ENCODE measurements around the gene CDK1. TPM values are rescaled to one million over a fixed set of nuclear protein-coding genes. Genes with fewer than 3 reads are reported as not detected.

CDK1 gene
- total and polyA plus RNA-seq, 7 experiments from 2014 or later, result 0.15 to 90.7 (median 1.1) TPM

DNA sequence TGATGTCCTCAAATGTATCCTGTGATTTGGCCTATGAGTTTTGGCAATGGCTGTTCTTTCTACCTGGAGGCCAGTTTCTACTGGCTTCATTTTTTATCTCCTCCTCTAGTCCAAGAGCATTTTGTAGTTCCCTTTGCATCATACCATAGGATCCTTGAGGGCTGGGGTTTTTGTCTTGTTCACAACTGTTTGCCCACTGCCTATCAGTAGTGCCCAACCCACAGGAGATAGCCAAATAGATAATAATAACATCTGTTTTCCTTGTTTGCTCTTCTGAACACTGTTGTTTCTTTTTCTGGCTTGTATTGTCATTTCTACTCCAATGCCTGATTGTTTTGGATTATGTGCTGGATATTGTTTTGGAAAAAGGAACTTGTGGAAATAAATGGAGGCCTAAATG, 3.4 kb downstream of the CDK1 start:
- CTCF ChIA-PET, result no interaction called here

DNA sequence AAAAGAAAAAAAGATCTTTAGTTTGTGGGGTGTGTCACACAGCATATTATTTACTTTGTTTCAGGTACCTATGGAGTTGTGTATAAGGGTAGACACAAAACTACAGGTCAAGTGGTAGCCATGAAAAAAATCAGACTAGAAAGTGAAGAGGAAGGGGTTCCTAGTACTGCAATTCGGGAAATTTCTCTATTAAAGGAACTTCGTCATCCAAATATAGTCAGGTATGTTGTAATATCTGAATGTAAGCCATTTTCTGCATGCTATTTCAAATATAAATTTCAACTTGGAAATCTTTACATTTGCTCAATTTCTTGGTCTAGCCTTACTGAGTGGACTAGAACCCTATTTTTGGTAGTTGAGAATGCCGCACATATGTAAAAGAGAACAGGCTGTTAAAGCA, 6.4 kb downstream of the CDK1 start:
- peaks cover 0 to 38% (median 0%) of the 10 kb centered on the region in 5 donors for H3K36me3 Mint-ChIP-seq
- H3K4me3 Mint-ChIP-seq, result peak overlapping the region in 1 of 10 donors; percentile 3
- no peak overlapping the region for H3K27ac ChIP-seq (ENCODE audit: low read depth, low read length)
- H3K9me3 Mint-ChIP-seq, result no peaks in the 10 kb centered on the region
- peaks cover 0 to 85% (median 9%) of the 10 kb centered on the region in 7 donors for H3K4me1 Mint-ChIP-seq
- H3K4me3 ChIP-seq (ENCODE audit: low read length), result no peak overlapping the region
- H3K9me3 ChIP-seq (ENCODE audit: control insufficient read depth in 2 of 3, low read length in 3 of 3), result no peaks in the 10 kb centered on the region
- H3K27me3 Mint-ChIP-seq, result no peaks in the 10 kb centered on the region
- H3K27ac Mint-ChIP-seq, result peak overlapping the region in 1 of 9 donors; percentile 80
- CTCF ChIA-PET, result no interaction called here
- H3K27me3 ChIP-seq (ENCODE audit: control insufficient read depth in 2 of 2, insufficient read depth in 2 of 2, low read length in 2 of 2), result no peaks in the 10 kb centered on the region
- no peak for ATAC-seq
- POLR2A ChIA-PET, result no interaction called here
- peaks cover 0 to 7% of the 10 kb centered on the region in 2 donors for H3K4me1 ChIP-seq (ENCODE audit: control insufficient read depth in 2 of 2, insufficient read depth in 2 of 2, low read length in 2 of 2)
- intact Hi-C loops (cut with micrococcal nuclease), result no loop called here
- H3K36me3 ChIP-seq (ENCODE audit: control insufficient read depth in 2 of 3, insufficient read depth in 3 of 3, low read length in 3 of 3), result no peaks in the 10 kb centered on the region
- DNase-seq, result no peak

More for the DNA sequence above, 3.4 kb downstream of the CDK1 start:
- Histone ChIP-seq H3K4me3 (ENCODE audit: low read length) (no peak overlapping the region), H3K27me3 (ENCODE audit: control insufficient read depth in 2 of 2, insufficient read depth in 2 of 2, low read length in 2 of 2) (no peaks in the 10 kb centered on the region), H3K9me3 (ENCODE audit: control insufficient read depth in 2 of 3, low read length in 3 of 3) (no peaks in the 10 kb centered on the region), H3K27ac (ENCODE audit: low read depth, low read length) (no peak overlapping the region), H3K36me3 (ENCODE audit: control insufficient read depth in 2 of 3, insufficient read depth in 3 of 3, low read length in 3 of 3) (no peaks in the 10 kb centered on the region), H3K4me1 (ENCODE audit: control insufficient read depth in 2 of 2, insufficient read depth in 2 of 2, low read length in 2 of 2) (no peaks in the 10 kb centered on the region)
- Mint-ChIP-seq H3K36me3 (peaks cover 0 to 22% (median 0%) of the 10 kb centered on the region in 5 donors), H3K9me3 (no peaks in the 10 kb centered on the region), H3K4me1 (peaks cover 6 to 68% (median 15%) of the 10 kb centered on the region in 7 donors), H3K4me3 (peak overlapping the region in 1 of 10 donors; percentile 76), H3K27ac (peak overlapping the region in 1 of 9 donors; percentile 79), H3K27me3 (peaks cover 0 to 3% (median 0%) of the 10 kb centered on the region in 5 donors)
- no peak for DNase-seq
- no peak for ATAC-seq
- POLR2A ChIA-PET, result no interaction called here
- intact Hi-C loops (cut with micrococcal nuclease), result no loop called here

DNA sequence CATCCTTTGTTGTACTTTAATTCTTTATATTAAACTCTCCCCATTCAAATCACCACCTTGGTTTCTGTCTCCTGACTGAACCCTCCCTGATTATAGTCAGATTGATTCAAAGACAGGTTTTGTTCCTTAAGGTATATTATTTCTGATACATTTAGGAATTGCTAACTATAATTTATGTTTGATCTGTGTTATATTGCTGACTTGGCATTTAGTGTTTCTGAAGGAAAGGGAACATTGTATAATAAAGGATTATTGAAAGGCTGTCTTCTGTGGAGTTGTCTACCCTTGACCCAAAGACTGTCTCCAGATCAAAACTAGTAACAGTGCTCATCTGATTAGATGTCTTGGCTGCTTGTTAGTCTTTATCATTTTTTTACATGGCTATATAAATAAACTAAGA, 10.3 kb downstream of the CDK1 start:
- no peak overlapping the region for H3K27ac ChIP-seq (ENCODE audit: low read depth, low read length)
- no peaks in the 10 kb centered on the region for H3K27me3 ChIP-seq (ENCODE audit: control insufficient read depth in 2 of 2, insufficient read depth in 2 of 2, low read length in 2 of 2)
- DNase-seq (no peak), ATAC-seq (no peak)
- H3K36me3 ChIP-seq (ENCODE audit: control insufficient read depth in 2 of 3, insufficient read depth in 3 of 3, low read length in 3 of 3), result no peaks in the 10 kb centered on the region
- ChIA-PET CTCF (no interaction called here), POLR2A (no interaction called here)
- H3K36me3 Mint-ChIP-seq, result peaks cover 0 to 52% (median 0%) of the 10 kb centered on the region in 5 donors
- H3K4me3 ChIP-seq (ENCODE audit: low read length), result no peak overlapping the region
- peaks cover 0 to 79% (median 5%) of the 10 kb centered on the region in 7 donors for H3K4me1 Mint-ChIP-seq
- no peaks in the 10 kb centered on the region for H3K27me3 Mint-ChIP-seq
- H3K9me3 Mint-ChIP-seq, result no peaks in the 10 kb centered on the region
- no peaks in the 10 kb centered on the region for H3K9me3 ChIP-seq (ENCODE audit: control insufficient read depth in 2 of 3, low read length in 3 of 3)
- H3K4me3 Mint-ChIP-seq, result peak overlapping the region in 1 of 10 donors; percentile 49
- intact Hi-C loops (cut with micrococcal nuclease), result no loop called here
- peak overlapping the region in 1 of 9 donors; percentile 64 for H3K27ac Mint-ChIP-seq
- peaks cover 0 to 11% of the 10 kb centered on the region in 2 donors for H3K4me1 ChIP-seq (ENCODE audit: control insufficient read depth in 2 of 2, insufficient read depth in 2 of 2, low read length in 2 of 2)

DNA sequence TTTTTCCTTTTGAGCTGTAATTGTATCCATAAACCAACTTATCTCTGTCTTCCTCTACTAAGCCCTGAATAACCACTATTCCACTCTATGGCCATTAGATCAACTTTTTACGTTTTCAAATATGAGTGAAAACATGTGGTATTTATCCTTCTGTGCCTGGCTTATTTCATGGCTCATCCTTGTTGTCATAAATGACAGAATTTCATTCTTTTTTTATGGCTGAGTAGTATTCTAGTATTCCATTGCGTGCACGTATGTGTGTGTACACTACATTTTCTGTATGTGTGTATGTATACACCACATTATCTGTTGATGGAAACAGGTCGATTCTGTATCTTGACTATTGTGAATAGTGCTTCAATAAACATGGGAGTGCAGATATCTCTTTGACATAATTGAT, 11.1 kb downstream of the CDK1 start:
- H3K4me3 ChIP-seq (ENCODE audit: low read length), result no peak overlapping the region
- intact Hi-C loops (cut with micrococcal nuclease), result no loop called here
- DNase-seq, result no peak
- ChIA-PET POLR2A (no interaction called here), CTCF (no interaction called here)
- Mint-ChIP-seq H3K27me3 (no peaks in the 10 kb centered on the region), H3K4me3 (peak overlapping the region in 1 of 10 donors; percentile 22), H3K4me1 (peaks cover 0 to 71% (median 5%) of the 10 kb centered on the region in 7 donors), H3K36me3 (peaks cover 0 to 45% (median 0%) of the 10 kb centered on the region in 5 donors), H3K27ac (peak overlapping the region in 1 of 9 donors; percentile 62), H3K9me3 (no peaks in the 10 kb centered on the region)
- H3K27me3 ChIP-seq (ENCODE audit: control insufficient read depth in 2 of 2, insufficient read depth in 2 of 2, low read length in 2 of 2), result no peaks in the 10 kb centered on the region
- H3K27ac ChIP-seq (ENCODE audit: low read depth, low read length), result no peak overlapping the region
- no peaks in the 10 kb centered on the region for H3K9me3 ChIP-seq (ENCODE audit: control insufficient read depth in 2 of 3, low read length in 3 of 3)
- ATAC-seq, result no peak
- H3K4me1 ChIP-seq (ENCODE audit: control insufficient read depth in 2 of 2, insufficient read depth in 2 of 2, low read length in 2 of 2), result peaks cover 0 to 11% of the 10 kb centered on the region in 2 donors
- H3K36me3 ChIP-seq (ENCODE audit: control insufficient read depth in 2 of 3, insufficient read depth in 3 of 3, low read length in 3 of 3), result no peaks in the 10 kb centered on the region

DNA sequence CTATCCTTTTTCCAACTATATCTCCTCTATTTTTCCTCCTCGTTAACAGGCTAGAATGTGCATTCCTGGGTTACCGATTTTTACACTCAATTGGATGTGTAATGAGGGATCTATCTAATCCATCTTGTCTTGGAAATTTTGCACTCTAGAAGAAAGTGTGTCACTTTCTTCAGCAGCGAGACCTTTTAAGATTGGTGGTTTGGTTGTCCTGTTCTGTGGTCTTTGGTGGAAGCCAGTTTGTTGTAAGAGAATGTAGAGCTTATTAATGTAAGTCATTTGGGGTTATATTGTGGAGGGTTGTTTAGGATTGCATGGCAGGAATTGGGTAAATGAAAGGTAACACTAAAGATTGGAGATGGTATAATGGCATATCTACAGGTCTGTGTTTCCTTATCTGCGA, 16.7 kb downstream of the CDK1 start:
- H3K27me3 ChIP-seq (ENCODE audit: control insufficient read depth in 2 of 2, insufficient read depth in 2 of 2, low read length in 2 of 2), result no peaks in the 10 kb centered on the region
- intact Hi-C loops (cut with micrococcal nuclease), result no loop called here
- H3K27me3 Mint-ChIP-seq, result no peaks in the 10 kb centered on the region
- H3K4me1 ChIP-seq (ENCODE audit: control insufficient read depth in 2 of 2, insufficient read depth in 2 of 2, low read length in 2 of 2), result peaks cover 0 to 4% of the 10 kb centered on the region in 2 donors
- H3K36me3 ChIP-seq (ENCODE audit: control insufficient read depth in 2 of 3, insufficient read depth in 3 of 3, low read length in 3 of 3), result no peaks in the 10 kb centered on the region
- H3K9me3 ChIP-seq (ENCODE audit: control insufficient read depth in 2 of 3, low read length in 3 of 3), result no peaks in the 10 kb centered on the region
- peaks cover 0 to 38% (median 0%) of the 10 kb centered on the region in 5 donors for H3K36me3 Mint-ChIP-seq
- H3K4me3 ChIP-seq (ENCODE audit: low read length), result no peak overlapping the region
- H3K4me1 Mint-ChIP-seq, result peaks cover 0 to 33% (median 0%) of the 10 kb centered on the region in 7 donors
- no peak for ATAC-seq
- H3K4me3 Mint-ChIP-seq, result no peak overlapping the region
- no peak for DNase-seq
- ChIA-PET POLR2A (no interaction called here), CTCF (no interaction called here)
- no peak overlapping the region for H3K27ac ChIP-seq (ENCODE audit: low read depth, low read length)
- no peak overlapping the region for H3K27ac Mint-ChIP-seq
- no peaks in the 10 kb centered on the region for H3K9me3 Mint-ChIP-seq

DNA sequence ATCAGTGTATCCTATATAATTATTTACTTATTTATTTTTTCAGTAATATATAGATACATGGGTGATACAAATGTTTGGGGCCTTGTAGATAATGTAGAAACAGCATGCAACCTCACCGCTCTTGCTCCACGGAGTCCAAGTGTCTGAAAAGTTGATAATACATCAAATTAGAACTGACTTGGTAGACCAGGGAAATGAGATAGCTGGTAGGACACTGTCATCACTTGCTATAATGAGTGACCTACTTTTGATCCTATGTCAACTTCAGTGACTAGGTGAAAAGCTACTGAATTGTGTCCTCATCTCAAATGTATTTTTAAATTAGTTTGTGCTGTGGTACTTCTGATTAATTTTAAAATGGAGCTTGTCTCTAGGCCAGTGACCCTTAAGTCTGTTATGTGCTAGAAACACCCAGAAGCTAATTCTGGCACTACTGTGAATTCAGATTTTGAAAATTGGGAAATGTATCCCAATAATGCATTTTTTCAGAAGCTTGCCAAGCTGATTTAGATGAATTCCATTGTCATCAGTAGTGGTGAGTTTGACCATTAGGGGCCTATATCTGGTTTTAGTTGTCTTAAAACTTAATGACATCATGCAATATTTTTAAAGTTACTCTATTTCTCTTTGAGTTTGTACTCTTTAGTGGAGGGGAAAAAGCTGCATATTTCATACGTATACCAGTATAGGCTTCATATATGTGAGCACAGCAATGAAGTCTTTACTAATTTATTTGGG, 17.4 kb downstream of the CDK1 start:
- Mint-ChIP-seq H3K4me3 (no peak overlapping the region), H3K27me3 (no peaks in the 10 kb centered on the region), H3K4me1 (peaks cover 0 to 27% (median 0%) of the 10 kb centered on the region in 7 donors), H3K9me3 (no peaks in the 10 kb centered on the region), H3K36me3 (peaks cover 0 to 34% (median 0%) of the 10 kb centered on the region in 5 donors), H3K27ac (no peak overlapping the region)
- DNase-seq, result no peak
- intact Hi-C loops (cut with micrococcal nuclease), result no loop called here
- Histone ChIP-seq H3K27me3 (ENCODE audit: control insufficient read depth in 2 of 2, insufficient read depth in 2 of 2, low read length in 2 of 2) (no peaks in the 10 kb centered on the region), H3K36me3 (ENCODE audit: control insufficient read depth in 2 of 3, insufficient read depth in 3 of 3, low read length in 3 of 3) (no peaks in the 10 kb centered on the region), H3K27ac (ENCODE audit: low read depth, low read length) (no peak overlapping the region), H3K4me1 (ENCODE audit: control insufficient read depth in 2 of 2, insufficient read depth in 2 of 2, low read length in 2 of 2) (no peaks in the 10 kb centered on the region), H3K4me3 (ENCODE audit: low read length) (no peak overlapping the region), H3K9me3 (ENCODE audit: control insufficient read depth in 2 of 3, low read length in 3 of 3) (no peaks in the 10 kb centered on the region)
- POLR2A ChIA-PET, result interaction anchor here (1.7 kb wide), 1 partner anchor 18 kb away, joined by 6 read pairs; the partner anchor contains the start of gene CDK1
- ATAC-seq, result no peak
- CTCF ChIA-PET, result interaction anchor here (0.7 kb wide), 1 partner anchor 320 kb away, joined by 3 read pairs; no protein-coding TSS in a partner anchor

DNA sequence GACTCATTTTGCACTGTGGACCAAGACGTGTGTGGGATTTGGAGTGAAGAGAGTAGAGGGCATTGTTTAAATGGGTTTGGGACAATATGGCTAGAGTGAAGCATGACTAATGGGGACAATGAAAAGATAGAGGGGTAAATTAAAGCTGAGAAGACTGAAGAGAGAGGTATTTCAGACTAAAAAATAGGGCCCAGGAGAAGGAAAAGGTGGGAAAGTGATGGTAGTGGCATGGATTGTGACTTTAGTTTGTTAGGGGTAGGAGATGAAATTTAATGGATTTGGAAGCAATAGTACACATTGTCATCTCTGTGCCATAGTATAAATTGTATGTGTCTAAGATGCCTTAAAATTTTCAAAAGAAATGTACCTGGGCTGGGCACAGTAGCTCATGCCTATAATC, 18.2 kb downstream of the CDK1 start:
- H3K27me3 Mint-ChIP-seq, result no peaks in the 10 kb centered on the region
- Histone ChIP-seq H3K36me3 (ENCODE audit: control insufficient read depth in 2 of 3, insufficient read depth in 3 of 3, low read length in 3 of 3) (no peaks in the 10 kb centered on the region), H3K9me3 (ENCODE audit: control insufficient read depth in 2 of 3, low read length in 3 of 3) (no peaks in the 10 kb centered on the region), H3K4me3 (ENCODE audit: low read length) (no peak overlapping the region), H3K27me3 (ENCODE audit: control insufficient read depth in 2 of 2, insufficient read depth in 2 of 2, low read length in 2 of 2) (no peaks in the 10 kb centered on the region), H3K27ac (ENCODE audit: low read depth, low read length) (no peak overlapping the region), H3K4me1 (ENCODE audit: control insufficient read depth in 2 of 2, insufficient read depth in 2 of 2, low read length in 2 of 2) (no peaks in the 10 kb centered on the region)
- no peak overlapping the region for H3K27ac Mint-ChIP-seq
- H3K36me3 Mint-ChIP-seq, result peaks cover 0 to 29% (median 0%) of the 10 kb centered on the region in 5 donors
- ATAC-seq (no peak), DNase-seq (no peak)
- no peaks in the 10 kb centered on the region for H3K9me3 Mint-ChIP-seq
- intact Hi-C loops (cut with micrococcal nuclease), result no loop called here
- ChIA-PET CTCF (no interaction called here), POLR2A (interaction anchor here (1.7 kb wide), 1 partner anchor 19 kb away, joined by 6 read pairs; the partner anchor contains the start of gene CDK1)
- H3K4me1 Mint-ChIP-seq, result peaks cover 0 to 19% (median 0%) of the 10 kb centered on the region in 7 donors
- H3K4me3 Mint-ChIP-seq, result no peak overlapping the region

Data from naive thymus-derived CD4-positive, alpha-beta T cell (primary cell).